ENCODE measurements around the gene KCNMA1.

KCNMA1 gene

GRCh38 chr10:77648472-77648871 lies 10.9 kb upstream of the KCNMA1 start:
- DNase-seq (ENCODE audit: low read depth) = no peak
- no peak for TF ChIP-seq CTCF (IDR thresholded peaks at IDR 0.05; ENCODE audit: control insufficient read depth, insufficient read depth, low read depth, low read length, missing control alignments)
- H3K4me3 ChIP-seq (ENCODE audit: control insufficient read depth, low read depth, low read length) = no peak overlapping the region

- DNase-seq (ENCODE audit: low read depth) = no peak
- no peak for TF ChIP-seq CTCF (IDR thresholded peaks at IDR 0.05; ENCODE audit: control insufficient read depth, insufficient read depth, low read depth, low read length, missing control alignments)
- no peak overlapping the region for H3K4me3 ChIP-seq (ENCODE audit: control insufficient read depth, low read depth, low read length)
Observed at GRCh38 chr10:77647543-77648293, 10.1 kb upstream of the KCNMA1 start.

- TF ChIP-seq CTCF (IDR thresholded peaks at IDR 0.05; ENCODE audit: control insufficient read depth, insufficient read depth, low read depth, low read length, missing control alignments) = no peak
- H3K4me3 ChIP-seq (ENCODE audit: control insufficient read depth, low read depth, low read length) = no peak overlapping the region
- no peak for DNase-seq (ENCODE audit: low read depth)
Observed at GRCh38 chr10:77644557-77645243, 7.1 kb upstream of the KCNMA1 start.

GRCh38 chr10:77643795-77644468 lies 6.3 kb upstream of the KCNMA1 start:
- DNase-seq (ENCODE audit: low read depth) = no peak
- TF ChIP-seq CTCF (IDR thresholded peaks at IDR 0.05; ENCODE audit: control insufficient read depth, insufficient read depth, low read depth, low read length, missing control alignments) = peak; percentile 71
- H3K4me3 ChIP-seq (ENCODE audit: control insufficient read depth, low read depth, low read length) = no peak overlapping the region

GRCh38 chr10:77641788-77642397 lies 4.3 kb upstream of the KCNMA1 start:
- H3K4me3 ChIP-seq (ENCODE audit: control insufficient read depth, low read depth, low read length) = no peak overlapping the region
- TF ChIP-seq CTCF (IDR thresholded peaks at IDR 0.05; ENCODE audit: control insufficient read depth, insufficient read depth, low read depth, low read length, missing control alignments) = peak; percentile 70
- peak; percentile 33 for DNase-seq (ENCODE audit: low read depth)

GRCh38 chr10:77641344-77641743 lies 3.7 kb upstream of the KCNMA1 start:
- DNase-seq (ENCODE audit: low read depth) = no peak
- TF ChIP-seq CTCF (IDR thresholded peaks at IDR 0.05; ENCODE audit: control insufficient read depth, insufficient read depth, low read depth, low read length, missing control alignments) = no peak
- H3K4me3 ChIP-seq (ENCODE audit: control insufficient read depth, low read depth, low read length) = no peak overlapping the region
